HG02870 (cell line): ENCODE results near the gene ZNF723.
"Not testable (repeated sequence)": the region's sequence is repeated elsewhere in the genome, so short reads cannot be mapped to it uniquely, and the experiment has no call there.

Source experiments
- ATAC-seq: cut with Tn5 transposase; IDR thresholded peaks from one replicate; pipeline ENCODE4 v1.9.1; 2021; ENCODE audit warnings: mild to moderate bottlenecking, moderate library complexity; ENCODE audit not compliant: unreplicated experiment

The ZNF723 gene

DNA sequence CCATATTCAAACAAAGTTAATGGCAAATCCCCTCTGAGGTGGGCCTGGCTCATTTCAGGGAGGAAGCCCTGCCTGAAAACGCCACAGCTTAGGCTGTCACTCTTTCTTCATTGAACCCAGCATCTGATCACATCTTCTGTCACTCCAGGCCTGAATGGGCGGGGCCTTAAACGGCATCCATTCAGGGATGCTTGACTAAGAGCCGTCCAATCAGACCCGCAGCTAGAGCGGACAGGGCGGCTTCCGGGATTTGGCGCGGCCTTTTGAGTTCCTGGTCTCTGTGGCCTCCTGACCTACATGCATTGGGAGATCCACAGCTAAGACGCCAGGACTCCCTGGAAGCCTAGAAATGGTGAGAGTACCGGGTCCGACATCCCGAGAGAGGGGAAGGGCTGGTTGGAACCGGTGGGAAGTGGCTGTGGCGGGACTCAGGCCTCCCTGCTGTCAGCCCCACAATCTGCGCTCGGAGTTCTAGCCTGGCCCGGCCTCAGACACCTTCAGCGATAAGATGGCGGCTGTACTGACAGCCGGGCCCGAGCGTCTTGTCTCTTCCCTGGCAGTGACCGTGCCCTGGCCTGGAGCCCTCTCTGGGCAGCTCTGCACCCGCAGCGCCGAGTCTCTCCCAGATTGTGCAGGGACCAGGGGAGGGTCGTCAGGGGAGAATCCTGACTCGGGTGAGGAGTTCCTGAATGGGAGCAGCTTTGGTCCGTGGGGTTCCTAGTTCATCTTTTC, at the start of gene ZNF723:
TSS of gene ZNF723 (plus strand) at position 261 of the 732 bp plus-strand sequence. CDS start at position 350, 89 bp downstream.
- no peak for ATAC-seq

DNA sequence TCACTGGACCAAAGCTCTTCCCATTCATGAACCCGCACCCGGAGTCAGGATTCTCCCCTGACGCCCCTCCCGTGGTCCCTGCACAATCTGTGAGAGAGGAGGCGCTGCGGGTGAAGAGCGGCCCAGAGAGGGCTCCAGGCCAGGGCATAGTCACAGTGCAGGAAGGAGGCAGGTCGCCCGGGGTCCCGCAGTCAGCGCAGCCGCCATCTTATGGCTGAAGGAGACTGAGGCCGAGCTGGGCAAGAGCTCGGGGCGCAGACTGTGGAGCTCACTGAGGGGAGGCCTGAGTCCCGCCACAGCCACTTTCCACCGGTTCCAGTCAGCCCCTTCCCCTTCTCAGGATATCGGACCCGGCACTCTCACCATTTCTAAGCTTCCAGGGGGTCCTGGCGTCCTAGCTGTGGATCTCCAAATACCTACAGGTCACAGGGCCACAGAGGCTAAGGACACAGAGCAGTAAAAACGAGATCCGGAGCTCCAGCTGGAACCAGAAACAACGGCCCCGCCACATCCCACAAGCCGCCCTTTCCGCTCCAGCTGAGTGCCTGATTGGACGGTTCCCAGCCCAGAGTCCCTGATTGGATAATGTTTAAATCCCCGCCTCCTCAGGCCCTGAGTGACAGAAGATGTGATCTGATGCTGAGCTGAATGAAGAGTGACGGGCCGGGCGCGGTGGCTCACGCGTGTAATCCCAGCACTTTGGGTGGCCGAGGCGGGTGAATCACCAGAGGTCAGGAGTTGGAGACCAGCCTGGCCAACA, 48.3 kb upstream of the ZNF723 start, which contains the start of gene ZNF99:
TSS of gene ZNF99 (minus strand) at position 501 of the 760 bp plus-strand sequence. CDS start at position 366, 135 bp downstream.
- no peak for ATAC-seq

DNA sequence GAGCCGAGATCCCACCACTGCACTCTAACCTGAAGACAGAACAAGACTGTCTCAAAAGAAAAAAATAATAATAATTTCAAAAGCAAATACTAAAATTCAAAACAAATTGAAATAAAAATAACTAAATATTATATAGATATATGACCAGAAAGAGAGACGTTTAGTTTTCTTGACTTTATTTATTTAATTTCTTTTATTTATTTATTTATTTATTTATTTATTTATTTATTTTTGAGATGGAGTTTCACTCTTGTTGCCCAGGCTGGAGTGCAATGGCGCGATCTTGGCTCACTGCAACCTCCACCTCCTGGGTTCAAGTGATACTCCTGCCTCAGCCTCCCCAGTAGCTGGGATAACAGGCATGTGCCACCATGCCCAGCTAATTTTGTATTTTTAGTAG, 39.2 kb upstream of the ZNF723 start:
- ATAC-seq: not testable (repeated sequence)

DNA sequence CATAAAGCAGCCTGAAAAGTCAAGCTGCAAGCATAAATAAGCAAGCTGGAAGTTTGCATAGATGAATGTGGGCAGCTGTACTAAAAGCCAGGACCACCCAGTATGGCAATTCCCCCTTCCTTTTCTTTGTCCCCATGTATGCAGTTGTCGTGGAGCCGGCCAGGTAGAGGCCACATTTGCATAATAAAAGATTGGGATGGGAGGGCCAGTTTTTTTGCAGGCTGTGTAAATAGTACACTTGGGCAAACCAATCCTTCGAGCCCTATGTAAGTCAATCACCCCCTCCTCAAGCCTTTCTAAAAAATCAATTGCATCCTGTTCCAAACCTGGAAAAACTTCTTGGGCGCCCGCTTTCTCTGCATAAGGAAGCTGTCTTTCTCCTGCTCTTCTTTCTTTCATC, 35.1 kb upstream of the ZNF723 start:
- no peak for ATAC-seq

DNA sequence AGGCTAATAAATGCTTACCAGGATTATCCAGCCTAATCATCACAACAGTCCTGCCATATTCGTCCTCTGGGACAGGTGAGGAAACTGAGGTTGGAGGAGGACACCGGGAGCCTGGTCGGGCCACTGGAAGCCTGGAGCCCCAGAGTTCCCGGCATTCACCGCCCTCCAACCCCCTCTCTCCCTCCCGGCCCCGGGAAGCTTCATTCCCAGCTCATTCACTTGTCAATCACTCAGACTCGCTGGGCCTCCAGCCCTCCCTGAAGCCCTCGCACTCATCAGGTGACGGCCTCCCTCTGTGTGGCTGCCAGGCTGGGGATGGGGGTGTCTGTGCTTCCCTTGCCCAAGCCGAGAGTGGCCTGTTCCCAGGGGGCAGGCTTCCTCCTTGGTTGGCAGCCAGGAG, 25.7 kb upstream of the ZNF723 start:
- no peak for ATAC-seq

DNA sequence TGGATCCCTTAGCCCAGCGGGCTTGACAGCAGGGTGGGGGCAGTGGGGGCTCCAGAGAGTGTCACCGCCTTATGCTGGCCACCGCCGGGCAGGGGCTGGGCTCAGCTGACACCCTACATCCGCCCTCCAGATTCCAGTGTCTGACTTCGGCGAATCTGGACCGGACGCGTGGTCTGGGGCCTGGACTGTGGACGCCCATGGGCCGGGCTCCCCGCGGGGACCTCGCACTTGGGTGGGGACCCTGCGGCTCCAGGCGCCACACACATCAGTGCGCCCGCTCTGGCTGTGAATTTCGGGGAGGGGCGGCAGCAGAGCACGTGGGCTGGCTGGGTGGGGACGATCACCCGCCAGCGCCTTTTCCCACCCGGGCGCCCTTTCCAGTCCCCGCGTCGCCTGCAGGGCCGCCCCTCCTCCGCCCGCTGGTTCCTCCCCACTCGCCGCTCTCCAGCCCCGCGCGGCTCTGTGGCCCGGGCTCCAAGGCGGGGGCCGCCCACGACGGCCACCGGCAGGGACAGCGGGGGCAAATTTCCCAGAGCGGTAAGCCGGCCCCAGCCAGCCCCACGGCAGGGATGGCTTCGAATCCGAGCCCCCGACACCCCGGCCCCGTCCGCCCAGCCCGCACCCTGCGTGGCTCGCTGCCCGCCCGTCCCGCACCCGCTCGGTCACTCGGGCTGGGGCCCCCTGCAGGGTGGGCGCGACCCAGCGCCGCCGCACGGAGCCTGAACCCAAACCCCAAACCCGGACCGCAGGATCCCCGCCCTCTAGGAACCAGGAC, 24.8 kb upstream of the ZNF723 start:
- no peak for ATAC-seq

DNA sequence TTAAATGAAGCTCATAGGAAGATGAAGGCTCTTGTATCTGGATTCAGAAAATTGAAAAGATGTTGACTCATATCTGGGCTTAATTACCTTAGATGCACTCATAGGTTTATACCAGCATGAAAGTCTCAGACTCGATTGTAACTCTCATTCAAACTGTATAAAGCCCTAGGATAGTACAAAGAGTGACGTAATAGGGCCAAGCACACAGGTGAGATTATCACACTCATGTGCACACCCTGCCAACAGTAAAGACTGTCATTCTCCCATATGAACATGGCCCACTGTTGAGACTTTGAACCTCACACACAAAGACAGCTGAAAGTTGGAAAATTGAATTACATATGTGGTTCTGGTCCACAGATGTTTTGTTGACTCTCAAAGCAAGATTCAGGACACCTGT, 18.0 kb upstream of the ZNF723 start:
- no peak for ATAC-seq

DNA sequence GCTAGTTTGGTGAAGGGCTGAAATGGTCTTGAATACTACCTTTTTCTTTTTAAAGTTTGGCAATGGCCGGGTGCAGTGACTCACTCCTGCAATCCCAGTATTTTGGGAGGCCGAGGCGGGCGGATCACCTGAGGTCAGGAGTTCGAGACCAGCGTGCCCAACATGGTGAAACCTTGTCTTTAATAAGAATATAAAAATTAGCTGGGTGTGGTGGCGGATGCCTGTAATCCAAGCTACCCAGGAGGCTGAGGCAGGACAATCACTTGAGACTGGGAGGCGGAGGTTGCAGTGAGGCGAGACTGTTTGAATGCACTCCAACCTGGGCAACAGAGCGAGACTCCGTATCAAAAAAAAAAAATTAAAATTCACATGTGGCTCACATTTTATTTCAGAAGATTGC, 880 bp upstream of the ZNF723 start:
- no peak for ATAC-seq

DNA sequence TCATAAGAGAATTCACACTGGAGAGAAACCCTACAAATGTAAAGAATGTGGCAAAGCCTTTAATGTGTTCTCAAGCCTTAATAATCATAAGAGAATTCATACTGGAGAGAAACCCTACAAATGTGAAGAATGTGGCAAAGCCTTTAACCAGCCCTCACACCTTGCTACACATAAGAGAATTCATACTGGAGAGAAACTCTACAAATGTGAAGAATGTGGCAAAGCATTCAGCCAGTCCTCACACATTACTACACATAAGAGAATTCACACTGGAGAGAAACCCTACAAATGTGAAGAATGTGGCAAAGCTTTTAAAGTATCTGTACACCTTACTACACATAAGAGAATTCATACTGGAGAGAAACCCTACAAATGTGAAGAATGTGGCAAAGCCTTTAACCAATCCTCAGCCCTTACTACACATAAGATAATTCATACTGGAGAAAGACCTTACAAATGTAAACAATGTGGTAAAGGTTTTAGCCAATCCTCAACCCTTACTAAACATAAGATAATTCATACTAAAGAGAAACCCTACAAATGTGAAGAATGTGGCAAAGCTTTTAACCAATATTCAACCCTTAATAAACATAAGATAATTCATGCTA, 25.7 kb downstream of the ZNF723 start:
- not testable (repeated sequence) for ATAC-seq

DNA sequence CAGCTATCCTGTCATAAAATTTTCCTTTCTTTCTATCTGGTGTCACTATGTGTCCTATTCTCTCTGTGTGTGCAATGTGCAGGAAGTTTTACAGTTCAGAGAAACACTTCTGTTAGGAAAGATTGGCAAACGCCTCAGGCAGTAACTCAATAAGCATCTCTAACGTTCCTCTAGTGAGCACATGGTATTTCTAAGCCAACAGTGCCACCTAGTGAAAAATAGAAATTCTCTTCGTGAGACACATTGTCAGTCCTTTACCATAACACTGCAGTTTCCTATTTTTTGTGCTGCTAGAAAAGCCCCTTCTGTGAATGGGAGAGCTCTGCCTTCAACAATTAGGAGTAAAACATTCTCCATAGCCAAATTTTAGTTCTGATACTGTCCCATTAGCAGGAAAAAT, 50.7 kb downstream of the ZNF723 start:
- ATAC-seq: no peak

DNA sequence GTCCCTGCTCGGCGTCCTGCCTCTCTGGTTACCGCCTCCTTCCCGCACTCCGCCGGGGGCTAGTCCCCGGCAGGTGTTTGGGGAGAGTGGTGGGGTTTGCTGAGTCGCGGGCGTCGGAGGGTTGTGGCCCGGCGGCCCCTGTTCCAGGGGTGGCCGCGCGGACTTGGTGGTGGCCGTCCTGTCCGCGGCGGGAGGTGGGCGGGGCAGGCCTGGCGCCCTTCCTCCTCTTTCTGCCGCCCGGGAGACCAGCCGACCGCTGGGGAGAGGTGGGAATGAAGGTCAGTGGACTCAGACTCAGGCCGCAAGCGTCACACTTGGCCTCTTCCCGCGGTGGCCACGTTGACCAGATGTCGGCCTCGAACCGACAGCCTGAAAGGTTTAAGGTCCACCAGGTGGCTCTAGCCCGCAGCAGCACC, 61.8 kb downstream of the ZNF723 start:
- no peak for ATAC-seq

DNA sequence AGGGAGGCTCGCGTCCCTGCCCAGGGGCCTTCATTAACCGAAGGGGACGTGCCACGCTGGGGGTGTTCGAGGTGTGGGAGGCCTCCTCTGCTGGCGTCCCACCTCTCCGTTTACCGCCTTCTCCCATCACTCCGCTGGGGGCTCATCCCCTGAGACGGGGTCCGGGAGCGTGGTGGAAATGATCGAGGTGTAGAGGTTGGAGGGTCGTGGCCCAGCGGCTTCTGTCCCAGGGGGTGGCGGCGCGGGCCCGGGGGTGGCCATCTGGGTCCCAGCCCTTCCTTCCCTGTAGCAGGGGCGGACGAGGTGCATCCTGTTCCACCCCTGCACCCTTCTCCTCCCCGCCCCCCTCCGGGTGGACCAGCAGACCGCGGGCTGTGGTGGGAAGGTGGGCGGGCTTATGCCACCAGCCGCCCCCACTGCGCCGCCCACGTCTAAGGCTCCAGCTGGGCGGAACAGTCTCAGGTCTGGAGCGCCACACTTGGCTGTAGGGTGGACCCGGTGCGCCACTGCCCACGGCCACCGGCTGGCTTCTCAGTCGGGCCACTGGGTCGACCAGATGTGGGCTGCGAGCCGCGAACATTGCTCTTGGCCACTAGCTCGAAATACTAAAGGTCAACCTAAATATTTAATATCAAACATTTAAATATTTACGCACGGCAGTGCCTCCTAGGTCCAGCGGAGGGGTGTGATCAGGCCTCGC, 69.5 kb downstream of the ZNF723 start:
- ATAC-seq: no peak
